Endothelial cell of umbilical vein (primary cell): ENCODE measurements around the gene VPS37C.

Experiments used
- CTCF ChIP-seq, 2 donors: IDR thresholded peaks; 1 replicate in 1 of 2; 2 replicates in 1 of 2; pipeline ENCODE4 v1.5.1; 2011; ENCODE audit warnings: low read length in 2 of 2, mild to moderate bottlenecking in 2 of 2, moderate library complexity in 2 of 2, control low read depth in 1 of 2, inconsistent platforms in 1 of 2, low read depth in 1 of 2; ENCODE audit not compliant: insufficient read depth in 1 of 2; ENCODE audit errors: extremely low read depth in 1 of 2
- EZH2 ChIP-seq: IDR thresholded peaks from 2 replicates; pipeline ENCODE4 v1.6.1; 2012; ENCODE audit warnings: borderline replicate concordance, low read depth, mild to moderate bottlenecking, moderate library complexity, low read length, inconsistent platforms; ENCODE audit not compliant: severe bottlenecking
- FOS ChIP-seq: IDR thresholded peaks from 2 replicates; pipeline ENCODE4 v1.6.1; 2011; ENCODE audit warnings: mild to moderate bottlenecking, low read length, moderate library complexity, borderline replicate concordance; ENCODE audit not compliant: insufficient read depth
- GATA2 ChIP-seq: IDR thresholded peaks from 2 replicates; pipeline ENCODE4 v1.7.0; 2011; ENCODE audit warnings: low read depth, mild to moderate bottlenecking, moderate library complexity, mixed read lengths, low read length; ENCODE audit not compliant: insufficient read length, insufficient read depth
- JUN ChIP-seq: IDR thresholded peaks from 2 replicates; pipeline ENCODE4 v1.6.1; 2011; ENCODE audit warnings: borderline replicate concordance, low read depth; ENCODE audit not compliant: insufficient read length, insufficient read depth
- MYC ChIP-seq: IDR thresholded peaks from one replicate; pipeline ENCODE4 v1.6.1; 2011; ENCODE audit warnings: mild to moderate bottlenecking, low read depth, low read length
- POLR2A ChIP-seq: IDR thresholded peaks from 2 replicates; pipeline ENCODE4 v1.6.1; 2012; ENCODE audit warnings: low read depth, mild to moderate bottlenecking, control low read depth, low read length
- POLR2AphosphoS5 ChIP-seq: IDR thresholded peaks from 2 replicates; pipeline ENCODE4 v1.6.1; 2012; ENCODE audit warnings: low read depth, mild to moderate bottlenecking, control low read depth, low read length, moderate library complexity; ENCODE audit not compliant: insufficient read depth
- TF ChIP-seq, protein P1 (sequence below): IDR thresholded peaks from 2 replicates; pipeline ENCODE4 v1.6.1; 2011; ENCODE audit not compliant: insufficient read depth, insufficient read length

- TF ChIP-seq CTCF (IDR thresholded peaks at IDR 0.05; ENCODE audit: extremely low read depth in 1 of 2, insufficient read depth in 1 of 2, low read depth in 1 of 2, low read length in 2 of 2) (no peak), POLR2A (no peak), MYC (no peak), POLR2AphosphoS5 (no peak), EZH2 (no peak), GATA2 (no peak), FOS (no peak), JUN (no peak)
- TF ChIP-seq, protein P1, sequence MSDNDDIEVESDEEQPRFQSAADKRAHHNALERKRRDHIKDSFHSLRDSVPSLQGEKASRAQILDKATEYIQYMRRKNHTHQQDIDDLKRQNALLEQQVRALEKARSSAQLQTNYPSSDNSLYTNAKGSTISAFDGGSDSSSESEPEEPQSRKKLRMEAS, result no peak
These were observed 14.8 kb downstream of the VPS37C start for GRCh38 chr11:61146416-61146815.
